HL-60 (cell line): ENCODE data around the gene PPFIA3.

Experiments
- POLR2AphosphoS5 ChIP-seq: IDR thresholded peaks from 2 replicates; pipeline ENCODE4 v1.6.1; 2012; ENCODE audit warnings: low read depth
- TF ChIP-seq, protein P1 (sequence below): IDR thresholded peaks from one replicate; pipeline ENCODE4 v1.5.1; 2011; ENCODE audit warnings: low read length, control low read depth, inconsistent platforms; ENCODE audit not compliant: insufficient read depth

GRCh38 chr19:49086296-49086695, 33.0 kb upstream of the PPFIA3 start:
- TF ChIP-seq, protein P1, sequence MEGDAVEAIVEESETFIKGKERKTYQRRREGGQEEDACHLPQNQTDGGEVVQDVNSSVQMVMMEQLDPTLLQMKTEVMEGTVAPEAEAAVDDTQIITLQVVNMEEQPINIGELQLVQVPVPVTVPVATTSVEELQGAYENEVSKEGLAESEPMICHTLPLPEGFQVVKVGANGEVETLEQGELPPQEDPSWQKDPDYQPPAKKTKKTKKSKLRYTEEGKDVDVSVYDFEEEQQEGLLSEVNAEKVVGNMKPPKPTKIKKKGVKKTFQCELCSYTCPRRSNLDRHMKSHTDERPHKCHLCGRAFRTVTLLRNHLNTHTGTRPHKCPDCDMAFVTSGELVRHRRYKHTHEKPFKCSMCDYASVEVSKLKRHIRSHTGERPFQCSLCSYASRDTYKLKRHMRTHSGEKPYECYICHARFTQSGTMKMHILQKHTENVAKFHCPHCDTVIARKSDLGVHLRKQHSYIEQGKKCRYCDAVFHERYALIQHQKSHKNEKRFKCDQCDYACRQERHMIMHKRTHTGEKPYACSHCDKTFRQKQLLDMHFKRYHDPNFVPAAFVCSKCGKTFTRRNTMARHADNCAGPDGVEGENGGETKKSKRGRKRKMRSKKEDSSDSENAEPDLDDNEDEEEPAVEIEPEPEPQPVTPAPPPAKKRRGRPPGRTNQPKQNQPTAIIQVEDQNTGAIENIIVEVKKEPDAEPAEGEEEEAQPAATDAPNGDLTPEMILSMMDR, result no peak
- no peak for TF ChIP-seq POLR2AphosphoS5
